Inferior parietal cortex (tissue), 1 donor: ENCODE data around the gene SMPD3.

ENCODE experiments used
- DNase-seq: peaks from one replicate; pipeline ENCODE4 v3.0.0-alpha.2; 2016; ENCODE audit errors: extremely low spot score

SMPD3 gene

GRCh38 chr16:68335175-68335574 lies 113.1 kb downstream of the SMPD3 start:
- no peak for DNase-seq

DNA sequence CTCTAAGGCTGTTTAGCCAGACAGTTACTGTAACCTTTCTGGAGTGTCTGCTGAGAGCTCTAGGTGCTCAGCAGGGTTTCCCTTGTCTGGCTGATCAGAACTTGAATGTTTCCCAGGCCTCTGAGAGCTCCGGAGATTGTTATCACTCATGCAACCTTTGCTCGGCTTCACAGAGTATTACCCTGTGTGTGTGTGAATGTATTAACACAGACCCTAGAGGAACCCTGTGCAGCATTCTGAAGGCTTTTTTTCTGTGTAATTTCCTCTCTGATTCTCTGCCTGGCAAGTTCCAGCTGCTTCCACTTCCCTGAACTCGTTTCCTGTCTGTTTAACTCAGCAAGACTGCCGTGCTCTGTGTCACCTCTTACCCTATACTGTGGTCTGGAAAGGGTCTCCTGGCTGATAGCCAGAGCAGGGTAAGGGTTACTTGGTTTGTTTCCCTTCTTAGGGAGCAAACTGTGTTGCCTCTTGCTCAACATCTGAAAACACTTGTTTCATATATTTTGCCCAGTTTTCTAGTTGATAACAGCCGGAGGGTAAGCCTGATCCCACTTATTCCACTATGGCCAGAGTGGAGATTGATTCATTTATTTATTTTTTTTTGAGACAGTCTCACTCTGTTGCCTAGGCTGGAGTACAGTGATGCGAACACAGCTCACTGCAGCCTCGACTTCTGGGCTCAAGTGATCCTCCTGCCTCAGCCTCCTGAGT lies 115.7 kb downstream of the SMPD3 start:
- DNase-seq, result no peak

- no peak for DNase-seq
Observed at GRCh38 chr16:68331879-68332410, 116.4 kb downstream of the SMPD3 start.

GRCh38 chr16:68328860-68329390 lies 119.4 kb downstream of the SMPD3 start:
- no peak for DNase-seq

GRCh38 chr16:68328151-68328859 lies 120.0 kb downstream of the SMPD3 start:
- DNase-seq, result peak; percentile 90

- no peak for DNase-seq
Observed at GRCh38 chr16:68324780-68325357, 123.4 kb downstream of the SMPD3 start.

GRCh38 chr16:68324336-68324735 lies 124.0 kb downstream of the SMPD3 start:
- DNase-seq, result no peak

DNA sequence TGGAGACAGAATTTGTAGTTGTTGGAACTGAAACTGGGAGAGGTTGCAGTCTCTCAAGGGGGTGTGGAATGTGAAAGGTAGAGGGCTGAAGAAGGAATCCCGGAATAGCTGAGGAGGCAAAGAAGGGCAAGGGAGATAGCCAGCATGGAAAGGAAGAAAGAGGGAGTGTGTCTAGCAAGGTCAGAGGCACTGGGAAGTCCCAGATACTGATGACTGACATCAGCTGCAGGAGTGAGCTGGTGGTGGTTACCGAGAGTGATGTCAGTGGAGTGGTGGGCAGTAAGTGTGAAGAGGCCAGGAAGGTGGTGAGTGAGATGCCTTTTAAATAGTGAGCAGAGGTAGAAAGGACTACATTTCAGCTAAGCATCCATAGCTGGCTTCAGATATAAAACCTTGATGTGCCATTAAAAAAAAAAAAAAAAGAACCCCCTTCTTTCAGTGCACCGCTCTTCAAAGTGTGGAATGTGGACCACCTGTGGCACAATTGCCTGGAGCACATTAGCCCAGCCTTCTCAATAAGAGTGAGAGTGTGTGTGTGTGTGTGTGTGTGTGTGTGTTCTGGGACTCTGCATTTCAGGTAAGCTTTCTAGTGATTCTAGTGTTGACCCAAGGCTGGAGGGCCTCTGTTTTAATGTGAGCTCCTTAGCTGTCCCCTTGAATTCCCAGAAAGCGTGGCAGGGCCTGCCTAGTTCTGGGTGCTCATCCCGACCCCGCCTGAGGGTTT lies 129.0 kb downstream of the SMPD3 start:
- no peak for DNase-seq

GRCh38 chr16:68313116-68313515 lies 135.2 kb downstream of the SMPD3 start:
- no peak for DNase-seq

GRCh38 chr16:68310774-68311511 lies 137.4 kb downstream of the SMPD3 start, which contains the start of the genes PRMT7 and SLC7A6OS:
PRMT7 (plus strand) TSS chr16:68311019; CDS start chr16:68315980, 4,961 bp downstream.
SLC7A6OS (minus strand) TSS chr16:68310946; CDS start chr16:68310926, 20 bp downstream.
- DNase-seq, result peak; percentile 95

DNA sequence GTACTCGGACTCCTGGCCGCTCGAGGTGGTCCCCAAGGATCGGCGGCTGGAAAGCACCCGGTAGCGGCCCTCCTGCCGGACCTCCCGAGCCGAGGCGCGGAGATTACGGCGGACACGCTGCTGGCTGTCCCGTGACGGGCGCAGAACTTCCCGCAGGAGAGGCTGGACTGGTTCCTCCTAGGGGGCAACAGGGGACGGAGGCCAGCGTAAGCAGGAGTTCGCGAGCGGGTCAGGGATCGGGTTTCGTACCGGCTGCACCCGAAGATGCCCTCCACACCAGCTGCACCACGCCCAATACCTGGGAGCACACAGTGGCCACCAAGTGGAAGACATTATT lies 137.9 kb downstream of the SMPD3 start:
- no peak for DNase-seq

DNA sequence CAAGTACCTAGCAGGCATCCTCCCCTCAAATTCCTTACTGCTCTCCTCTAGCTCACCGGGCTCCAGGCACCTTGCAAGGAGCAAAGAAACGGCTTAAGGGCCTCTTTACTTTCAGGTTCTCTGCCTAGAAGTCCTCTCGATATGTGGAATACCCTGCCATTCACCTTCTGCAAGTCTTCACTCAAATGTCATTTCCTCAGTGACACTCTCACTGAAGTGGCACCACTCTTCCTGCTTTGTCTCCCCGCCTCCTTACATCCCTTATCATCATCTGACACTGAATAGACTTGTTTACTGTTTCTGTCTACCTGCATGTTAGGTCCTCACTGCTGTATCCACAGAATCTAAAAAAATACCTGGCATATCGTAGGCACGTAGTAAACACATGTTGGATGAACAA lies 138.5 kb downstream of the SMPD3 start:
- no peak for DNase-seq
